GM18505 (cell line): ENCODE data around the gene NAT16.
"Not testable (repeated sequence)": the region's sequence is repeated elsewhere in the genome, so short reads cannot be mapped to it uniquely, and the experiment has no call there.

Experiments used
- ATAC-seq: cut with Tn5 transposase; IDR thresholded peaks from one replicate; pipeline ENCODE4 v1.9.1; 2021; ENCODE audit not compliant: unreplicated experiment
- POLR2A ChIP-seq: IDR thresholded peaks from 4 replicates; pipeline ENCODE4 v1.6.1; 2011; ENCODE audit warnings: borderline replicate concordance; ENCODE audit not compliant: insufficient read depth, insufficient read length; ENCODE audit errors: extremely low read depth

NAT16 gene

GRCh38 chr7:101208794-101209193 lies 28.7 kb upstream of the NAT16 start:
- no peak for ATAC-seq
- no peak for TF ChIP-seq POLR2A

- TF ChIP-seq POLR2A, result no peak
- ATAC-seq, result no peak
These were observed 27.4 kb upstream of the NAT16 start for GRCh38 chr7:101207459-101207858.

DNA sequence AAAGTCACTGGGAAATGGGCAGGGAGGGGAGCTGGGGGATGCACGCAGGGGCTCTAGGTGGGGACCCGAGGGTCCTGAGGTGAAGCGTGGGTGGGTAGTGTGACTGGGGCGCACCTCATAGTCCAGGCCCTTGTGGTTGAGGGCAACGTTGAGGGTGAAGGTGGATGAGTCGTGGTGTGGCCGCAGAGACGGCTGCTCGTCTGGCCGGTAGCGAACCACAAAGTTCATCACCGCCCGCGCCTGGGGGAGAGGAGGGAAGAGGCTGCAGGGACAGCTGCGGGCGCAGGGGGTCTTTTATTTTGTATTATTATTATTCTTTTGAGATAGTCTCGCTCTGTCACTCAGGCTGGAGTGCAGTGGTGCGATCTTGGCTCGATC lies 26.6 kb upstream of the NAT16 start:
- no peak for TF ChIP-seq POLR2A
- ATAC-seq, result no peak

DNA sequence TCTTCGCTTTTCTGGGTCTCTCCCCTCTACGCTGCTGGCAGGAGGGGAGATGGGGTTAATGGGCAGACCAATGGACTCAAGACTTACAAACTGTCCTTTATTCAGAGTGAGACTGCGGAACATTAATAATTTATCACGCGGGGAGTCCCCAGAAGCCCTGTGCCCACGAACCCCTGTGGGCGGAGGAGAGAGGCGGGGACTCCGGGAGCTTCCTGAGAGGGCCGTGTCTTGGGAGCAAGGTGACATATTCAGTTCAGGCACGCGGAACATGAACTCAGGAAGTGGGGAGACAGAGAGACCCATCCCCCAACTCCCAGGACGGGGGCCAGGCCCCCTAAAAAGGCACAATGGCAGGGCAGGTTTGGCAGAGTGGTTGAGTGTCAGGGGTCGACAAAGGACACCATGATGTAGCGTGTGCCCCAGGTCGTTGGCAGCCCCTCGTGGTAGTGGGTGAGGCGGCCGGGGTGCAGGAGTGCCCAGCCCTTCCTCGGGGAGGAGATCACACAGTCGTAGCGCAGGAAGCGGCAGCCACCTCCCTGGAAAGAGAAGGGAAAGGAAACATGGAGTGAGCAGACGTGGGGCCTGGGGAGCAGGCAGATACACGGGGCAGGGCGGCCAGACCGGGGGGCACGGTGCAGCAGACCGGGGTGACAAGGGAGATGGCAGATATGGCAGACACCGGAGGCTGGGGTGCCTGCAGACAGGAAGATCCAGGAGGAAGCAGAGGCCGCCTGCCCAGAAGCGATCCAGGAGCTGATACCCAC lies 26.0 kb upstream of the NAT16 start:
- no peak for ATAC-seq
- no peak for TF ChIP-seq POLR2A

DNA sequence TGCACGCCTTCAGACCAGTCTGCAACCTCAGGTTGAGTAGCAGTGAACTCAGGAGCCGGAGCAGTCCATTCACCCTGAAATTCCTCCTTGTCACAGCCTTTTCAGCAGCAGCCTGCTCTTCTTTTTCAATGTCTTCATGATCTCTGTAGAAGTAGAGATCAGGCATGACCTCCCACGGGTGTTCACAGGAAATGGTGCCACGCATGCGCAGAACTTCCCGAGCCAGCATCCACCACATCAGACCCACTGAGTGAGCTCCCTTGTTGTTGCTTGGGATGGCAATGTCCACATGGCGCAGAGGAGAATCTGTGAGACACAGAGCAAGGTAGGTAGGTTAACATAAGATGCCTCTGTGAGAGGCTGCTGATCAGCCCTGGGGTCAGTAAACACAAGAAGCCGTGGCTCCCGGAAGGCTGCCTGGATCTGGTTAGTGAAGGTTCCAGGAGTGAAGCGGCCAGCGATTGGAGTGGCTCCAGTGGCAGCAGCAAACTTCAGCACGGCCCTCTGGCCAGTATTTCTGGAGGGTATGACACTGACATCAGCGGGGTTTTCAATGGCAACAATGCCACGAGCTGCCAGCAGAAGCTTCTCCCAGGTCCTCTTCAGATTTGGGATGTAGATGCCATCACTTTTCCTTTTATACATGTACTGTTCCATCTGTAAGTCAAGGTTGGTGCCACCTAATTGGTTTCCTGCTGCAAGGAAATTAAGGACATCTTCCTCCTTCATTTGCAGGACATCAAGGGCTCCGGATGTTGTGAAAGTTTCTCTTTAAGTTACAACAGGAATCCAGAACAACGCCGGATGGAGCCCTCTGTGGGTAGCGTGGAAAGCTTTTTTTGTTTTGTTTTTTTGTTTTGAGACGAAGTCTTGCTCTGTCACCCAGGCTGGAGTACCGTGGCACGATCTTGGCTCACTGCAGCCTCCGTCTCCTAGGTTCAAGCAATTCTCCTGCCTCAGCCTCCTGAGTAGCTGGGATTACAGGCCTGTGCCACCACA lies 23.9 kb upstream of the NAT16 start:
- ATAC-seq, result not testable (repeated sequence)

DNA sequence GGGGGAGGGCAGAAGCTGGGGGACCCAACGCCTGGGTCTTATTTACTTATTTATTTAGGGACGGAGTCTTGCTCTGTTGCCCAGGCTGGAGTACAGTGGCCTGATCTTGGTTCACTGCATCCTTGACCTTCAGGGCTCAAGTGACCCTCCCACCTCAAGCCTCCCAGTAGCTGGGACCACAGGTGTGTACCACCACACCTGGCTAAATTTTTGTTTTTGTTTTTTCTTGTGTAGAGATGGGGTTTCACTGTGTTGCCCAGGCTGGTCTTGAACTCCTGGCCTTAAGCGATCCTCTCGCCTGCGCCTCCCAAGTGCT lies 22.5 kb upstream of the NAT16 start:
- TF ChIP-seq POLR2A, result no peak
- ATAC-seq, result no peak

DNA sequence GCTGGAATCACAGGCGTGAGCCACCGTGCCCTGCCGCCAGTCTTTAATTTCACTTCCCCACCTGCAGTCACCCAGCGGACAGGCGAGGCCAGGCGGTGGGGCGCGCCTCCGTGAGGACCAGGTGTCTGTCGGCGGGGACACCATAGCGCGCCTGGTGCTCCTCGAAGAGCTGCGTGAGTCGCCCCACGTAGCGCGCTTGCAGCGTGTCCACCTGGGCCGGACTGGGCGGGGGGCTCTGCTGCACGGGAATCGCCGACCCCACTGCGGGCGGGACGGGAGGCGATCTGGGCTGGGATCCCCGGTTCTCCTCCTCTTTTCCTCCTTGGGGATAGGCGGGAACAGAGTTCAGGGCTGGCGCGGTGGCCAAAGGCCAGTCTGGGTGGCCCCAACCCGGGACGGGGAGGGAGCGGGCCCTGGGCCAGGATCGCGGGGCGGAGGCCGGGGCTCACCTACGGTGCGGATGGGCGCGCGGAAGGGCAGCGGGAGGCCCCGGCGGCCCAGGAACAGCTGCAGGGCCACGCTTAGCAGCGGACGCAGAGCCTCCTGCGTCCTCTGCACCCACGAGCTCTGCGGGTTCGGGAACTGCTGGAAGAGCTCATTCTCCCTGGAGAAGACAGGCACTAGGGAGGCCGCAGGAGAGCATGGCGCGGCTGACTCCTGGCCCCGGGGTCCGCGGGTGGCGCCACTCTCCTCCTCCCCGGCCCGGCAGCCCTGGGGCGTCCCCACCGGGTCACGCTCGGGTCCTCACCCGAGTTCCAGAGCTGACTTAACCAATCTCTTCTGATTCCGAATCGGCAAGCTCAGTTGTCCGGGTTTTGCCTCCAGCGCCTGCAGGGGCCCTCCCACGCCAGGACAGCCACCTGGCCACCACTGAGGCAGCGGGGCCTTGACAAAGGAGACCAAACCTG lies 21.9 kb upstream of the NAT16 start:
- no peak for TF ChIP-seq POLR2A
- ATAC-seq, result no peak

- ATAC-seq, result no peak
- no peak for TF ChIP-seq POLR2A
These were observed 20.9 kb upstream of the NAT16 start, which contains the start of gene MOGAT3 for GRCh38 chr7:101200862-101201599. TSS of gene MOGAT3 (minus strand) at chr7:101201036. CDS start at chr7:101200854, 182 bp downstream.

- no peak for ATAC-seq
- no peak for TF ChIP-seq POLR2A
These were observed 20.4 kb upstream of the NAT16 start for GRCh38 chr7:101200504-101200861.

- not testable (repeated sequence) for ATAC-seq
These were observed 19.4 kb upstream of the NAT16 start for GRCh38 chr7:101199522-101199921.

DNA sequence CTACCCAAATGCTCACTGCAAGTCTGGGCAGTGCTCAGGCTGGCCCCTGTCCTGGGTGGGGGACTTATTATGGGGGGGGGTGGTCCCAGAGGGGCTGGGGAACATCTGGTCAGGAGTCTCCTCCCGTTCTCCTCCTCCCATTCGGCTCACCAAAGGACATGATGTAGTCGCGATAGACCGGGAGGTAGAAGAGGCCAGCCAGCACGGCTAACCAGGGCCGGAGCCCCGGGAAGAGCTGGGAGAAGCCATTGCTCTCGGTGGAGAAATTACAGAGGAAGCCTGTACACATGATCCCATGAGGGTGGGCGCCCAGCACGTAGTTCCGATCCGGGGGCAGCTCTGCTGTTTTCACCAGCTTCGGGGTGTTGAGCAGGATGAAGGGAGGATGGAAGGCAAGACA lies 18.4 kb upstream of the NAT16 start:
- TF ChIP-seq POLR2A, result no peak
- ATAC-seq, result no peak

GRCh38 chr7:101197991-101198390 lies 17.9 kb upstream of the NAT16 start:
- ATAC-seq, result no peak

DNA sequence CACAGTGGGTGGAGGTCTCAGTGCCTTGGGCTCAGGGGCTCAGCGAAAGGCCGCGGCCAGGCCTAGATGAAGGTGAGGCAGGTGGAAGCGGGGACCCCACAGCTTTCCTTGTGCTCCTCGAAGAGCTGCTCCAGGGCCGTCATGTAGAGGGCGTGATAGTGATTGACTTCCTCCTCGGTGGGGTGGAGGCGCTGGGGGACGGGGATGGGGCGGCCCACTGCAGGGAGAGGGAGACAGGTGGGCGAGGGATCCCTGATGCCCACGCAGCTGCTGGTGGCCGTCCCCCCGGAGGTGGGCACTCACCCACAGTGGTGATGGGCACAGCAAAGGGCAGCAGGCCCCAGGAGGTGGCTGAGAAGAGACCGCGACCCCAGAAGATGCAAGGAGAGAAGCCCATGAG lies 15.8 kb upstream of the NAT16 start:
- TF ChIP-seq POLR2A, result no peak
- ATAC-seq, result no peak

More at GRCh38 chr7:101197991-101198390, 17.9 kb upstream of the NAT16 start:
- TF ChIP-seq POLR2A, result no peak

GRCh38 chr7:101189109-101189508 lies 9.0 kb upstream of the NAT16 start:
- no peak for ATAC-seq
- no peak for TF ChIP-seq POLR2A
